HEK293 (cell line): Measurements from ENCODE around the gene PRDX2.

Experiments used
- EGR2 ChIP-seq: fragments of 450-650 bp; formaldehyde crosslinking; IDR thresholded peaks from 2 replicates; pipeline ENCODE4 v1.5.1; 2016; ENCODE audit warnings: low read depth, missing biosample characterization, missing genetic modification characterization
- HOXD13 ChIP-seq: sonication (generic); formaldehyde crosslinking; IDR thresholded peaks from 2 replicates; pipeline ENCODE4 v1.8.0; 2022; ENCODE audit warnings: missing genetic modification reagents, borderline replicate concordance
- IKZF3 ChIP-seq: fragments of 450-650 bp; IDR thresholded peaks from 2 replicates; pipeline ENCODE4 v1.5.0; 2018; ENCODE audit warnings: missing biosample characterization, mild to moderate bottlenecking, missing genetic modification characterization, moderate library complexity
- KLF16 ChIP-seq: fragments of 450-650 bp; formaldehyde crosslinking; IDR thresholded peaks from 2 replicates; pipeline ENCODE4 v1.5.1; 2017; ENCODE audit warnings: missing biosample characterization, missing genetic modification characterization
- KLF9 ChIP-seq: fragments of 450-650 bp; formaldehyde crosslinking; IDR thresholded peaks from 2 replicates; pipeline ENCODE4 v1.5.1; 2016; ENCODE audit warnings: missing biosample characterization, missing genetic modification characterization, low read depth
- OSR2 ChIP-seq: fragments of 450-650 bp; formaldehyde crosslinking; IDR thresholded peaks from 2 replicates; pipeline ENCODE4 v1.5.1; 2016; ENCODE audit warnings: missing biosample characterization, missing genetic modification characterization
- WT1 ChIP-seq: fragments of 450-650 bp; formaldehyde crosslinking; IDR thresholded peaks from 2 replicates; pipeline ENCODE4 v1.5.1; 2016; ENCODE audit warnings: missing biosample characterization, missing genetic modification characterization
- ZBTB1 ChIP-seq: fragments of 450-650 bp; formaldehyde crosslinking; IDR thresholded peaks from 2 replicates; pipeline ENCODE4 v1.5.1; 2016; ENCODE audit warnings: missing biosample characterization, missing genetic modification characterization
- ZEB2 ChIP-seq: fragments of 450-650 bp; formaldehyde crosslinking; IDR thresholded peaks from 2 replicates; pipeline ENCODE4 v1.5.1; 2016; ENCODE audit warnings: missing biosample characterization, missing genetic modification characterization
- ZFP69B ChIP-seq: fragments of 450-650 bp; formaldehyde crosslinking; IDR thresholded peaks from 2 replicates; pipeline ENCODE4 v1.5.1; 2016; ENCODE audit warnings: missing biosample characterization, missing genetic modification characterization
- ZNF138 ChIP-seq: fragments of 450-650 bp; formaldehyde crosslinking; IDR thresholded peaks from 2 replicates; pipeline ENCODE4 v1.5.1; 2016; ENCODE audit warnings: missing biosample characterization, missing genetic modification characterization, borderline replicate concordance
- ZNF302 ChIP-seq: fragments of 450-650 bp; formaldehyde crosslinking; IDR thresholded peaks from 2 replicates; pipeline ENCODE4 v1.5.1; 2016; ENCODE audit warnings: missing biosample characterization, missing genetic modification characterization, low read depth
- ZNF311 ChIP-seq: fragments of 450-650 bp; formaldehyde crosslinking; IDR thresholded peaks from 2 replicates; pipeline ENCODE4 v1.5.1; 2017; ENCODE audit warnings: missing biosample characterization, missing genetic modification characterization, borderline replicate concordance
- ZNF324 ChIP-seq: fragments of 450-650 bp; formaldehyde crosslinking; IDR thresholded peaks from 2 replicates; pipeline ENCODE4 v1.5.1; 2016; ENCODE audit warnings: missing biosample characterization, missing genetic modification characterization
- ZNF391 ChIP-seq: fragments of 450-650 bp; formaldehyde crosslinking; IDR thresholded peaks from 2 replicates; pipeline ENCODE4 v1.5.1; 2016; ENCODE audit warnings: low read depth, missing biosample characterization, missing genetic modification characterization, borderline replicate concordance
- ZNF510 ChIP-seq: fragments of 450-650 bp; formaldehyde crosslinking; IDR thresholded peaks from 2 replicates; pipeline ENCODE4 v1.5.1; 2018; ENCODE audit warnings: mild to moderate bottlenecking, missing genetic modification characterization, missing biosample characterization; ENCODE audit not compliant: insufficient replicate concordance
- ZNF530 ChIP-seq: fragments of 450-650 bp; formaldehyde crosslinking; IDR thresholded peaks from 2 replicates; pipeline ENCODE4 v1.5.1; 2016; ENCODE audit warnings: low read depth, missing biosample characterization, missing genetic modification characterization
- ZNF561 ChIP-seq: fragments of 450-650 bp; IDR thresholded peaks from 2 replicates; pipeline ENCODE4 v1.5.1; 2018; ENCODE audit warnings: missing biosample characterization, missing genetic modification characterization, borderline replicate concordance
- ZNF596 ChIP-seq: fragments of 450-650 bp; IDR thresholded peaks from 2 replicates; pipeline ENCODE4 v1.5.0; 2018; ENCODE audit warnings: missing biosample characterization, mild to moderate bottlenecking, missing genetic modification characterization, moderate library complexity
- ZNF670 ChIP-seq: fragments of 450-650 bp; formaldehyde crosslinking; IDR thresholded peaks from 2 replicates; pipeline ENCODE4 v1.5.1; 2016; ENCODE audit warnings: missing biosample characterization, missing genetic modification characterization, low read depth
- ZNF791 ChIP-seq: fragments of 450-650 bp; formaldehyde crosslinking; IDR thresholded peaks from 2 replicates; pipeline ENCODE4 v1.5.1; 2016; ENCODE audit warnings: missing biosample characterization, missing genetic modification characterization
- TF ChIP-seq, protein P1 (sequence below): fragments of 450-650 bp; formaldehyde crosslinking; IDR thresholded peaks from 2 replicates; pipeline ENCODE4 v1.5.1; 2016; ENCODE audit warnings: missing biosample characterization, missing genetic modification characterization
- TF ChIP-seq, protein P2 (sequence below): fragments of 450-650 bp; formaldehyde crosslinking; IDR thresholded peaks from 2 replicates; pipeline ENCODE4 v1.5.1; 2017; ENCODE audit warnings: missing biosample characterization, missing genetic modification characterization
- TF ChIP-seq, protein P3 (sequence below): fragments of 450-650 bp; formaldehyde crosslinking; IDR thresholded peaks from 2 replicates; pipeline ENCODE4 v1.5.1; 2016; ENCODE audit warnings: missing biosample characterization, missing genetic modification characterization
- TF ChIP-seq, protein P4 (sequence below): IDR thresholded peaks from 2 replicates; pipeline ENCODE4 v1.6.1; 2011; ENCODE audit warnings: mild to moderate bottlenecking, low read depth, low read length, borderline replicate concordance
- TF ChIP-seq, protein P5 (sequence below): fragments of 450-650 bp; formaldehyde crosslinking; IDR thresholded peaks from 2 replicates; pipeline ENCODE4 v1.5.1; 2016; ENCODE audit warnings: missing biosample characterization, missing genetic modification characterization
- TF ChIP-seq, protein P6 (sequence below): fragments of 450-650 bp; formaldehyde crosslinking; IDR thresholded peaks from 2 replicates; pipeline ENCODE4 v1.5.1; 2016; ENCODE audit warnings: missing biosample characterization, missing genetic modification characterization

The PRDX2 gene

DNA sequence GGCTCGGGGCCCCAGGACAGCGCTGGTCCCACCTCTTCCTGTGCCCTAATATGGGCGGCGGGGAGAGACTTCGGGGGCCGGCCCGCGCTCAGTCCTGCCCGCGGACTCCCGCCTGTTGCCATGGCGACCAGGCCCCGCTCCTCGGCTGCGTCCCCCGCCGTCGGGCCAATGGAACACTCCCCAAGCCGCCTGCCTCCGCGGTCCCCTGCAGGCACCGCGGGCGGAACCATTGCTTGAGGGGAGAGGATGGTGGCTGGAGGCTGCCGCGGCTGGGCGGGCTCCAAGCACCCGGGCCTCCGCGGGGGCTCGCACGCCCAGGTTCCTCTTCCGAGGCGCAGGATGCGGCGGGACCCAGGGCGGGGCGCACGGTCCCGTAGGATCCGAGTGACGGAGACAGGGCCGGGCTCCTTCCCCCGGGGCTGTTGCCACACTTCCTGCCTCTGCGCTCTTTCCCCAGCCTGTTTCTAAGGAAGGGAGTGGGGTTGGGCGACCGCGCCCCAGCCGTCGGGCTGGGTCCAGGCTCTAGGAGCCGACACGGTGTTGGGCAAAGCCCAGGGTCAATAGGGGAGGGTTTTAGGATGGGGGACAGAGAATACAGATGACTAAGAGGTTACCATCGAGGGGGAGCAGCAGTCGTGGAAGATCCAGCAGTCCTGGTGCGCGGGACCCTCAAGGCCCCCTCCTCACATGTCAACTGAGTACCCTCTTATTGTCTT, 11.5 kb downstream of the PRDX2 start (continued):
- TF ChIP-seq, protein P1, sequence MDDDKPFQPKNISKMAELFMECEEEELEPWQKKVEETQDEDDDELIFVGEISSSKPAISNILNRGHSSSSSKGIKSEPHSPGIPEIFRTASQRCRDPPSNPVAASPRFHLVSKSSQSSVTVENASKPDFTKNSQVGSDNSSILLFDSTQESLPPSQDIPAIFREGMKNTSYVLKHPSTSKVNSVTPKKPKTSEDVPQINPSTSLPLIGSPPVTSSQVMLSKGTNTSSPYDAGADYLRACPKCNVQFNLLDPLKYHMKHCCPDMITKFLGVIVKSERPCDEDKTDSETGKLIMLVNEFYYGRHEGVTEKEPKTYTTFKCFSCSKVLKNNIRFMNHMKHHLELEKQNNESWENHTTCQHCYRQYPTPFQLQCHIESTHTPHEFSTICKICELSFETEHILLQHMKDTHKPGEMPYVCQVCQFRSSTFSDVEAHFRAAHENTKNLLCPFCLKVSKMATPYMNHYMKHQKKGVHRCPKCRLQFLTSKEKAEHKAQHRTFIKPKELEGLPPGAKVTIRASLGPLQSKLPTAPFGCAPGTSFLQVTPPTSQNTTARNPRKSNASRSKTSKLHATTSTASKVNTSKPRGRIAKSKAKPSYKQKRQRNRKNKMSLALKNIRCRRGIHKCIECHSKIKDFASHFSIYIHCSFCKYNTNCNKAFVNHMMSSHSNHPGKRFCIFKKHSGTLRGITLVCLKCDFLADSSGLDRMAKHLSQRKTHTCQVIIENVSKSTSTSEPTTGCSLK (tag by site-specific recombination) = no peak
- peak; percentile 88 for TF ChIP-seq IKZF3 (tag by site-specific recombination)
- TF ChIP-seq ZNF596 = no peak
- TF ChIP-seq, protein P2, sequence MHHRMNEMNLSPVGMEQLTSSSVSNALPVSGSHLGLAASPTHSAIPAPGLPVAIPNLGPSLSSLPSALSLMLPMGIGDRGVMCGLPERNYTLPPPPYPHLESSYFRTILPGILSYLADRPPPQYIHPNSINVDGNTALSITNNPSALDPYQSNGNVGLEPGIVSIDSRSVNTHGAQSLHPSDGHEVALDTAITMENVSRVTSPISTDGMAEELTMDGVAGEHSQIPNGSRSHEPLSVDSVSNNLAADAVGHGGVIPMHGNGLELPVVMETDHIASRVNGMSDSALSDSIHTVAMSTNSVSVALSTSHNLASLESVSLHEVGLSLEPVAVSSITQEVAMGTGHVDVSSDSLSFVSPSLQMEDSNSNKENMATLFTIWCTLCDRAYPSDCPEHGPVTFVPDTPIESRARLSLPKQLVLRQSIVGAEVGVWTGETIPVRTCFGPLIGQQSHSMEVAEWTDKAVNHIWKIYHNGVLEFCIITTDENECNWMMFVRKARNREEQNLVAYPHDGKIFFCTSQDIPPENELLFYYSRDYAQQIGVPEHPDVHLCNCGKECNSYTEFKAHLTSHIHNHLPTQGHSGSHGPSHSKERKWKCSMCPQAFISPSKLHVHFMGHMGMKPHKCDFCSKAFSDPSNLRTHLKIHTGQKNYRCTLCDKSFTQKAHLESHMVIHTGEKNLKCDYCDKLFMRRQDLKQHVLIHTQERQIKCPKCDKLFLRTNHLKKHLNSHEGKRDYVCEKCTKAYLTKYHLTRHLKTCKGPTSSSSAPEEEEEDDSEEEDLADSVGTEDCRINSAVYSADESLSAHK = no peak
- no peak for TF ChIP-seq ZNF510 (tag by site-specific recombination)
- no peak for TF ChIP-seq ZNF311 (tag by site-specific recombination)
- TF ChIP-seq EGR2 (tag by site-specific recombination) = peak; percentile 86
- TF ChIP-seq ZNF791 (tag by site-specific recombination) = no peak
- TF ChIP-seq, protein P3, sequence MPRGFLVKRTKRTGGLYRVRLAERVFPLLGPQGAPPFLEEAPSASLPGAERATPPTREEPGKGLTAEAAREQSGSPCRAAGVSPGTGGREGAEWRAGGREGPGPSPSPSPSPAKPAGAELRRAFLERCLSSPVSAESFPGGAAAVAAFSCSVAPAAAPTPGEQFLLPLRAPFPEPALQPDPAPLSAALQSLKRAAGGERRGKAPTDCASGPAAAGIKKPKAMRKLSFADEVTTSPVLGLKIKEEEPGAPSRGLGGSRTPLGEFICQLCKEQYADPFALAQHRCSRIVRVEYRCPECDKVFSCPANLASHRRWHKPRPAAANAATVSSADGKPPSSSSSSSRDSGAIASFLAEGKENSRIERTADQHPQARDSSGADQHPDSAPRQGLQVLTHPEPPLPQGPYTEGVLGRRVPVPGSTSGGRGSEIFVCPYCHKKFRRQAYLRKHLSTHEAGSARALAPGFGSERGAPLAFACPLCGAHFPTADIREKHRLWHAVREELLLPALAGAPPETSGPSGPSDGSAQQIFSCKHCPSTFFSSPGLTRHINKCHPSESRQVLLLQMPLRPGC (tag by site-specific recombination) = peak; percentile 83; the same call in 1 of the 2 replicates
- TF ChIP-seq ZNF670 (tag by site-specific recombination) = no peak
- TF ChIP-seq, protein P4, sequence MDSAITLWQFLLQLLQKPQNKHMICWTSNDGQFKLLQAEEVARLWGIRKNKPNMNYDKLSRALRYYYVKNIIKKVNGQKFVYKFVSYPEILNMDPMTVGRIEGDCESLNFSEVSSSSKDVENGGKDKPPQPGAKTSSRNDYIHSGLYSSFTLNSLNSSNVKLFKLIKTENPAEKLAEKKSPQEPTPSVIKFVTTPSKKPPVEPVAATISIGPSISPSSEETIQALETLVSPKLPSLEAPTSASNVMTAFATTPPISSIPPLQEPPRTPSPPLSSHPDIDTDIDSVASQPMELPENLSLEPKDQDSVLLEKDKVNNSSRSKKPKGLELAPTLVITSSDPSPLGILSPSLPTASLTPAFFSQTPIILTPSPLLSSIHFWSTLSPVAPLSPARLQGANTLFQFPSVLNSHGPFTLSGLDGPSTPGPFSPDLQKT = no peak; the same call in 1 of the 2 replicates
- TF ChIP-seq, protein P5, sequence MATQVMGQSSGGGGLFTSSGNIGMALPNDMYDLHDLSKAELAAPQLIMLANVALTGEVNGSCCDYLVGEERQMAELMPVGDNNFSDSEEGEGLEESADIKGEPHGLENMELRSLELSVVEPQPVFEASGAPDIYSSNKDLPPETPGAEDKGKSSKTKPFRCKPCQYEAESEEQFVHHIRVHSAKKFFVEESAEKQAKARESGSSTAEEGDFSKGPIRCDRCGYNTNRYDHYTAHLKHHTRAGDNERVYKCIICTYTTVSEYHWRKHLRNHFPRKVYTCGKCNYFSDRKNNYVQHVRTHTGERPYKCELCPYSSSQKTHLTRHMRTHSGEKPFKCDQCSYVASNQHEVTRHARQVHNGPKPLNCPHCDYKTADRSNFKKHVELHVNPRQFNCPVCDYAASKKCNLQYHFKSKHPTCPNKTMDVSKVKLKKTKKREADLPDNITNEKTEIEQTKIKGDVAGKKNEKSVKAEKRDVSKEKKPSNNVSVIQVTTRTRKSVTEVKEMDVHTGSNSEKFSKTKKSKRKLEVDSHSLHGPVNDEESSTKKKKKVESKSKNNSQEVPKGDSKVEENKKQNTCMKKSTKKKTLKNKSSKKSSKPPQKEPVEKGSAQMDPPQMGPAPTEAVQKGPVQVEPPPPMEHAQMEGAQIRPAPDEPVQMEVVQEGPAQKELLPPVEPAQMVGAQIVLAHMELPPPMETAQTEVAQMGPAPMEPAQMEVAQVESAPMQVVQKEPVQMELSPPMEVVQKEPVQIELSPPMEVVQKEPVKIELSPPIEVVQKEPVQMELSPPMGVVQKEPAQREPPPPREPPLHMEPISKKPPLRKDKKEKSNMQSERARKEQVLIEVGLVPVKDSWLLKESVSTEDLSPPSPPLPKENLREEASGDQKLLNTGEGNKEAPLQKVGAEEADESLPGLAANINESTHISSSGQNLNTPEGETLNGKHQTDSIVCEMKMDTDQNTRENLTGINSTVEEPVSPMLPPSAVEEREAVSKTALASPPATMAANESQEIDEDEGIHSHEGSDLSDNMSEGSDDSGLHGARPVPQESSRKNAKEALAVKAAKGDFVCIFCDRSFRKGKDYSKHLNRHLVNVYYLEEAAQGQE (tag by site-specific recombination) = no peak; the same call in 1 of the 2 replicates
- no peak for TF ChIP-seq HOXD13 (CRISPR knock-in tag)
- peak; percentile 90 for TF ChIP-seq KLF16
- no peak; the same call in 1 of the 2 replicates for TF ChIP-seq ZNF391 (tag by site-specific recombination)
- peak; percentile 43; the same call in 1 of the 2 replicates for TF ChIP-seq ZFP69B (tag by site-specific recombination)
- no peak for TF ChIP-seq ZNF530
- TF ChIP-seq, protein P6, sequence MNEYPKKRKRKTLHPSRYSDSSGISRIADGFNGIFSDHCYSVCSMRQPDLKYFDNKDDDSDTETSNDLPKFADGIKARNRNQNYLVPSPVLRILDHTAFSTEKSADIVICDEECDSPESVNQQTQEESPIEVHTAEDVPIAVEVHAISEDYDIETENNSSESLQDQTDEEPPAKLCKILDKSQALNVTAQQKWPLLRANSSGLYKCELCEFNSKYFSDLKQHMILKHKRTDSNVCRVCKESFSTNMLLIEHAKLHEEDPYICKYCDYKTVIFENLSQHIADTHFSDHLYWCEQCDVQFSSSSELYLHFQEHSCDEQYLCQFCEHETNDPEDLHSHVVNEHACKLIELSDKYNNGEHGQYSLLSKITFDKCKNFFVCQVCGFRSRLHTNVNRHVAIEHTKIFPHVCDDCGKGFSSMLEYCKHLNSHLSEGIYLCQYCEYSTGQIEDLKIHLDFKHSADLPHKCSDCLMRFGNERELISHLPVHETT (tag by site-specific recombination) = peak; percentile 62; the same call in 1 of the 2 replicates
- peak; percentile 100 for TF ChIP-seq ZNF561 (tag by site-specific recombination)
- TF ChIP-seq ZNF324 (tag by site-specific recombination) = peak; percentile 79
- peak; percentile 71 for TF ChIP-seq WT1
- TF ChIP-seq ZNF138 (tag by site-specific recombination) = no peak
- peak; percentile 66 for TF ChIP-seq OSR2 (tag by site-specific recombination)
- TF ChIP-seq ZBTB1 (tag by site-specific recombination) = no peak
- TF ChIP-seq ZNF302 = no peak
- TF ChIP-seq KLF9 (tag by site-specific recombination) = peak; percentile 64
- TF ChIP-seq ZEB2 (tag by site-specific recombination) = peak; percentile 93
